NCI-H2081 treated with DMSO at 0.1 percent for 48 hours (cell line): ENCODE data around the gene OSBPL3.

Experiments
- DNase-seq: peaks from one replicate; lab custom pipeline; 2025; lab: John Stamatoyannopoulos, UW

The OSBPL3 gene

GRCh38 chr7:24862461-24862860, 117.5 kb downstream of the OSBPL3 start:
- no peak for DNase-seq

GRCh38 chr7:24861336-24861735, 118.6 kb downstream of the OSBPL3 start:
- DNase-seq, result no peak

GRCh38 chr7:24860611-24861010, 119.4 kb downstream of the OSBPL3 start:
- DNase-seq, result no peak

DNA sequence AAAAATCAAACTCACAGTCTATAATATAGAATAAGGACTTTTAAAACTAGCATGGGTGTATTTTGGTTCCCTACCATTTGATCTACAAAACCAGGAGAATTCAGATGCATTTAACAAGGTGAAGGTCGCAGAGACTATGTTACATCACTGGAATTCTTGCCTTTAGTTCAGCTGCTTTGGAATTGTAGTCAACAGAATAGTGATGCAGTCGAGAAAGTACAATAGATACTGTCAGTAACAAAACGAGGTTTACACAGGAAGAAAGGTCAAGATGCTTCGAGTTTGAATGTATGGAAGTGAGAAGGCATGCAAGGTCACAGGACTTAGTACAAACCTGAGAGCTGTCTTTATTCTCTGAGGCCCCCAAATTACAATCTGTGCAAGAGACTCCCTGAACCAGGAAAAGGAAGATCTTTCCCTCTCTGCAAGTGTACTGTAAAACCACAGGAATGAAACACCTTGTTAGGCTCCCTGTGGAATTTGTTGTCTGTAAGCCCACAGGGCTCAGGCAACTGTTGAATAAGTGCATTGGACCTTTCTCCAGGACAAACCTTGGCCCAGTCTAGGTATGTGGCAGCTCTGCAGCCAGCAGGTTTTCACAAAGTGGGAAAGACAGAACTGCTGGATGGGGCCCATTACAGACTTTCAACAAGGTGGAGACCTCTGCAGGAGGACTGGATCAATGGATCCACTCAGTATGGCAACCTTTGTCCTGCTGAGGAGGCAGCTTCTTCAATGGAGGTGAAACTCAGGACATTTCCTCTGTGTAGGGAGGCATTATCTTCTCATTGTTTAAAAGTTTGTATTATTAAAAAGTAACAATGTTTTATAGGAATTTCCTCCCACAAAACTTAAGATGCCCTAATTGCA, 121.6 kb downstream of the OSBPL3 start:
- DNase-seq, result no peak

GRCh38 chr7:24857623-24858022, 122.4 kb downstream of the OSBPL3 start:
- DNase-seq, result no peak

- no peak for DNase-seq
Measured at GRCh38 chr7:24854866-24855265, 125.1 kb downstream of the OSBPL3 start.

- DNase-seq, result no peak
Measured at GRCh38 chr7:24851786-24852185, 128.2 kb downstream of the OSBPL3 start.

DNA sequence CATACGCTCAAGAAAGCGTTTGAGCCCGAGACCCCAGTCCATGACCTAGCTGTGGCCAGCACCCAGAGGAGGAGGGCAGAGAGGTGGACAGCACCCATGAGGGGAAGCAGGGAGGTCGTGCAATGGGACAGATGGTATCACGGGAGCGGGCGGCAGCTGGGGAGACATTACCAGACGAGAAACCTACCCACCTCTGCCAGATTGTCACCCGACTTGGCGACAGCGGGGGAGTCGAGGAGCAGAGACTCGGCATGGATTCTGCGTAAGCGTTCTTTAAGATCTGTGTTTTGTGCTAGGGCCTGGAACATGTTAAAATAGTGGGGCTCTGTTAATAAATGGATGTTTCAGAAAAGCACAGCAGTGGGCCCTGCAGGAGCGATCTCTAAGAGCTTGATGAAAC, 131.1 kb downstream of the OSBPL3 start:
- DNase-seq, result no peak

- DNase-seq, result no peak
Measured at GRCh38 chr7:24847754-24848153, 132.2 kb downstream of the OSBPL3 start.

GRCh38 chr7:24843821-24844434, 136.1 kb downstream of the OSBPL3 start:
- no peak for DNase-seq

DNA sequence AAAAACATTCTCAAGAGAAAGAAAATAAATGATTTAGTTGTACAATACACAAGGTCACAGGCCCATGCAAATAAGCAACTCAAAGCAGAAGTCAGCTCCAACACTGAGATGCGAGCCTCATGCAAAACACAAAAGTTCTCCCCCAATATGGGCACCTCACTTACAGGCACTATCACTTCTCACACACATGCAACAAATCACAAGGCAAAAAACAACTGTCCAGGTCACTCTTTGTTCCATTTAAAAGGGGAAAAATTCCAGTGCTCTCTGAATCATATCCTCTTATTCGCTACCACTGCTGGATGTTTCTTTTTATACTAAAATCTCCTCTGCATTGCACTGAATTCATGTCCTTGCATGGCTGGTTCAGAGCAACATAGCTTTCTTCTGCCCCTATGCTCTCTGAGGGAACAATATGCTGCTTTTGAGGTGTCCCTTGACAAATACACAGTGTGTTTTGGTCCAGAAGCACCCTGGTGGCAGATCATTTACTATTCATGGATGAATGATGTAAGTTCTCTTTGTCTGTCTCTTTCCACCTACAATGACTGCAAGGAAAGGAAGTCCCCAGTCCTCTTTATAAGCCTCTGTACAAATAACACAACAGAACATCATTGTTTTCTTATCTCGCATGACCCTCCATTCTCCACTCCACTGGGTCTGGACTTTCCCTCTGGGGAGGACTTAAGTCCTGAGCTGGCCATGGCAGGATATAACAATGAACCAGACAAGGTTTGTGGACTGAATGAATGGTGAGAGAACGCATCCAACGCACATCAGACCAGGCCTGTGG, 137.3 kb downstream of the OSBPL3 start:
- no peak for DNase-seq

- DNase-seq, result no peak
Measured at GRCh38 chr7:24842029-24842428, 137.9 kb downstream of the OSBPL3 start.

- DNase-seq, result no peak
Measured at GRCh38 chr7:24840563-24840962, 139.4 kb downstream of the OSBPL3 start.

- DNase-seq, result no peak
Measured at GRCh38 chr7:24836084-24836483, 143.9 kb downstream of the OSBPL3 start.

GRCh38 chr7:24835643-24836042, 144.3 kb downstream of the OSBPL3 start:
- DNase-seq, result no peak

DNA sequence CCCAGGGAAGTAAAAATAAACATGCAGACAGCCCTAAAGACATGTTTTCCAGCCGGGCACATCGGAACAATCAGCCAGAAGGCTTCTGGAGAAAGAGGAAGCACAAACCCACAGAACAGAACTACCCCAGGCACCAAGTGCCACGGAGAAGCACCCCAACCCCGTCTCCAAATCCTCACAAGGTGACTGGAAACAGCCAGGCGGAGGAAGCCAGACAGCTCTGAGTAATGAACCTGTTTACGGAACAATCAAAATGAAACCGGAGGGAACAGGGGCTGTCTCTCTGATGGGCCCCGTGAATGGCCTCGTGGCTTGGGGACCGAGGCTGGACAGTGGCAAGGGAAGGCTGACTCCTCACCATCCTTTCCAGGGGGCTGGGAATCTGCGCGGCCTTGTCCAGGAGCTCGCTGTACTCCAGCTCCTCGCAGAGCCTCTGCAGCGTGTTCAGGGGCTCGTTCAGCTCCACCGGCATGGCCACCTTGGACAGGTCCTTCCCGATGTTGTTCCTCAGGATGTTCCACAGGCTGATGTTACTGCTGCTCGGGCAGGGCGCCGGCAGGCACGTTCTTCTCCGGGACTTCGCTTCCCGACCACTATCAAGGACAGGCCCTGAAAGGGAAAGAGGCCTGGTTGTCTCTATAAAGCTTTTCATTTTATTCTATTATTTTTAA, 145.7 kb downstream of the OSBPL3 start:
- no peak for DNase-seq

GRCh38 chr7:24833549-24833948, 146.4 kb downstream of the OSBPL3 start:
- no peak for DNase-seq

GRCh38 chr7:24831240-24831639, 148.7 kb downstream of the OSBPL3 start:
- no peak for DNase-seq

- peak; percentile 86 for DNase-seq
Measured at GRCh38 chr7:24830440-24831050, 149.4 kb downstream of the OSBPL3 start.

DNA sequence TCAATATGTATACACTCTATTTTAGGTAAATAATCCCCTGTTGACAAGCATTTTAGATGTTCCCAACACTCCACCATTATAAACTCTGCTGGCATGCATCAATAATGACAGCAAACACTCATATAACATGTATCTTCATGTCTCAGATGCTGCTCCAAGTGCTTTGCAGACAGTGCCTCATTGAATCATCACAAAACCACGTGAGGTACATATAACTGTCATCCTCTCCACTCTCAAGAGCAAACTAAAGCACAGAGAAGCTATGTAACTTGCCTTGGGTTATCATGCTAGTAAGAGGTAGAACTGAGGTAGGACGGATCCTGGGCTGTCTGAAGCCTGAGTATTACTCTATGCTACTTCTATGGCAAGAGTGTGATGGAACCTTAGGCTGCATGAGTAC, 150.2 kb downstream of the OSBPL3 start:
- no peak for DNase-seq

DNA sequence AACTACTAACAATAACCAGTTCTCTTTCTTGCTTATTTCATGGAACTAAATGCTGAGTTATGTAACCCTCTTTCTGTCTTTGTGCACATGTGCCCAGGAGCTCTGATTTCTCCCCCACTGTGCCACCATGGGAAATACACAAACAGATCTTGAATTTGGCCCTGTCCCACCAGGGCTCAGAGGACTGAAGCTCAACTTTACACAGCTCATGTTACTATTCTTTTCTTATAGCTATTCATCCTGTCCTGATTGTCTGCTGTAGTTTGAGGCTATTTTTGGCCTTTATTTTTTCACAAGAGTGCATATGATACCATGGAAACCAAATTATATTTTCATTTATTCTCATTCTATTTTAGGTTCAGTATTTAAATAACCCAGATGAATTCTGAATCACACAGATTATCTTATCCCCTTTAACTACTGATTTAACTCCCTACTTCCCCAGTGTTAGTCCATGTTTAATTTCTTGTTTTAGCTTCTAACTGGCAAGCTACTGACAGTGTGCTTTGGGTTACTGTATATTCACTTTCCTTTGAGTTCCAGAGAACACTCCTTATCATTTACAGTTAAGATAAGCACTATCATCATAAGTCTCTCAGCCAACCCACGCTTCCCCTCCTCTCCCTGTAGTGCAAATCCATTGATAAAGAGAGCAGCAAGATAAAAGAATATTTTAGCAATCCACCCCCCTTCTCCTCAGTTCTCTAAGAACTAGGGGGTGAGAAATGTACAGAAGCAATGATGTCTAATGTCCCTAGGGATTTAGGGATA, 150.9 kb downstream of the OSBPL3 start:
- peak; percentile 75 for DNase-seq
